CD8-positive, alpha-beta memory T cell (primary cell): Measurements from ENCODE around the gene USP46. TPM values are rescaled to one million over a fixed set of nuclear protein-coding genes. Genes with fewer than 3 reads are reported as not detected.

ENCODE experiments used
- CTCF ChIA-PET: fragments of 350-600 bp; sonication (Branson Sonifier 250); formaldehyde crosslinking; loops from one replicate; lab custom pipeline; 2021; ENCODE audit warnings: antibody characterized with exemption; lab: Charles Lee
- POLR2A ChIA-PET: fragments of 350-600 bp; sonication (Branson Sonifier 250); formaldehyde crosslinking; loops from one replicate; lab custom pipeline; 2021; ENCODE audit warnings: antibody characterized with exemption; lab: Charles Lee
- DNase-seq, 5 donors: peaks; one replicate each; pipeline versions ENCODE4 v3.0.0 to v3.0.0-alpha.2; 2020 to 2022; ENCODE audit warnings: mixed read lengths in 1 of 5
- H3K27ac ChIP-seq: one replicate; pipeline ENCODE4 v1.7.0; 2013; ENCODE audit warnings: low read depth, mild to moderate bottlenecking, low read length, moderate library complexity
- H3K27me3 ChIP-seq: 2 replicates; pipeline ENCODE4 v1.7.0; 2013; ENCODE audit warnings: low read length, mild to moderate bottlenecking; ENCODE audit not compliant: insufficient read depth, poor library complexity, severe bottlenecking
- H3K36me3 ChIP-seq: 2 replicates; pipeline ENCODE4 v1.7.0; 2013; ENCODE audit warnings: mild to moderate bottlenecking, low read length, moderate library complexity; ENCODE audit not compliant: insufficient read depth
- H3K4me1 ChIP-seq: 2 replicates; pipeline ENCODE4 v1.7.0; 2013; ENCODE audit warnings: mild to moderate bottlenecking, low read length, moderate library complexity; ENCODE audit not compliant: insufficient read depth
- H3K4me3 ChIP-seq: 2 replicates; pipeline ENCODE4 v1.7.0; 2013; ENCODE audit warnings: mild to moderate bottlenecking, low read length
- H3K9me3 ChIP-seq: 2 replicates; pipeline ENCODE4 v1.7.0; 2013; ENCODE audit warnings: mild to moderate bottlenecking, low read length
- H3K27ac Mint-ChIP-seq, 8 donors: one replicate each; pipeline ENCODE4 v1.8.0; 2020 to 2021; ENCODE audit warnings: mixed read lengths in 8 of 8, mild to moderate bottlenecking in 6 of 8, inconsistent platforms in 3 of 8, moderate library complexity in 3 of 8
- H3K27me3 Mint-ChIP-seq, 2 donors: one replicate each; pipeline ENCODE4 v1.8.0; 2020 to 2021; ENCODE audit warnings: mixed read lengths in 2 of 2, mild to moderate bottlenecking in 1 of 2, moderate library complexity in 1 of 2
- H3K36me3 Mint-ChIP-seq, 3 donors: one replicate each; pipeline ENCODE4 v1.8.0; 2020 to 2021; ENCODE audit warnings: mixed read lengths in 3 of 3, inconsistent platforms in 1 of 3, mild to moderate bottlenecking in 1 of 3
- H3K4me1 Mint-ChIP-seq, 3 donors: one replicate each; pipeline ENCODE4 v1.8.0; 2020 to 2021; ENCODE audit warnings: mixed read lengths in 3 of 3, inconsistent platforms in 1 of 3, mild to moderate bottlenecking in 1 of 3
- H3K4me3 Mint-ChIP-seq, 7 donors: one replicate each; pipeline ENCODE4 v1.8.0; 2020 to 2021; ENCODE audit warnings: mixed read lengths in 7 of 7, mild to moderate bottlenecking in 6 of 7, moderate library complexity in 4 of 7, inconsistent platforms in 2 of 7
- H3K9me3 Mint-ChIP-seq, 5 donors: one replicate each; pipeline ENCODE4 v1.8.0; 2020 to 2022; ENCODE audit warnings: mixed read lengths in 5 of 5, mild to moderate bottlenecking in 3 of 5, moderate library complexity in 2 of 5, inconsistent platforms in 1 of 5
- polyA plus RNA-seq: library from polyadenylated mRNA; unstranded; fragments of 300-500 nt; fragmentation: Illumina TruSeq; gene quantifications from one replicate; pipeline ENCODE4 v1.2.3, GENCODE V29; 2021
- total RNA-seq, 2 experiments: library from RNA; stranded (reverse); gene quantifications; one replicate each; pipeline ENCODE4 v1.2.3, GENCODE V29; 2021

The USP46 gene
- total and polyA plus RNA-seq, 3 experiments from 2014 or later, result 5.8 to 16.9 (median 15.6) TPM

- H3K27me3 Mint-ChIP-seq, result peaks cover 3 to 21% of the 10 kb centered on the region in 2 donors
- peak overlapping the region in 1 of 8 donors; percentile 5 for H3K27ac Mint-ChIP-seq
- POLR2A ChIA-PET, result no interaction called here
- DNase-seq, result peak; percentile 18 to 68 (median 35)
- CTCF ChIA-PET, result interaction anchor here (1.3 to 2.4 kb wide), 6 partner anchors 11 to 438 kb away, joined by 3 to 13 read pairs (median 8); partner anchors contain the start of gene USP46
- no peaks in the 10 kb centered on the region for H3K4me1 Mint-ChIP-seq
- Histone ChIP-seq H3K27me3 (no peaks in the 10 kb centered on the region), H3K9me3 (no peaks in the 10 kb centered on the region), H3K36me3 (no peaks in the 10 kb centered on the region), H3K4me3 (no peak overlapping the region), H3K27ac (no peak overlapping the region), H3K4me1 (no peaks in the 10 kb centered on the region)
- H3K9me3 Mint-ChIP-seq, result peaks cover 0 to 2% (median 0%) of the 10 kb centered on the region in 5 donors
- no peaks in the 10 kb centered on the region for H3K36me3 Mint-ChIP-seq
- H3K4me3 Mint-ChIP-seq, result no peak overlapping the region
These were observed 113.7 kb downstream of the USP46 start for GRCh38 chr4:52545099-52546069.

Other genes with a start within 250 kb of the USP46 start
- gene ERVMER34-1, start 92.1 kb upstream of the USP46 start, total RNA-seq, result under 1 TPM in 1 of 2 experiments, not detected in 1; 0.20 TPM
- not detected for gene ERVMER34-1, start 92.1 kb upstream of the USP46 start, polyA plus RNA-seq
- under 1 TPM in 1 of 2 experiments, not detected in 1; 0.27 TPM for gene RASL11B, start 203.0 kb upstream of the USP46 start, total RNA-seq
- gene RASL11B, start 203.0 kb upstream of the USP46 start, polyA plus RNA-seq, result 0.12 TPM